HepG2 (cell line): ENCODE results near the gene LZTS2. TPM values are rescaled to one million over a fixed set of nuclear protein-coding genes. Genes with fewer than 3 reads are reported as not detected.

Source experiments
- ATF5 ChIP-seq: sonication (generic); formaldehyde crosslinking; IDR thresholded peaks from 2 replicates; pipeline ENCODE4 v1.4.0; 2020; ENCODE audit warnings: mild to moderate bottlenecking, low read depth, missing genetic modification reagents
- ATF6 ChIP-seq: sonication (generic); formaldehyde crosslinking; conservative IDR thresholded peaks from 2 replicates; pipeline ENCODE4 v1.4.0; 2020; ENCODE audit warnings: missing genetic modification reagents
- BCL3 ChIP-seq: sonication (generic); formaldehyde crosslinking; IDR thresholded peaks from 2 replicates; pipeline ENCODE4 v1.5.1; 2020; ENCODE audit warnings: mild to moderate bottlenecking, missing genetic modification reagents, moderate library complexity
- FUBP1 ChIP-seq: sonication (generic); formaldehyde crosslinking; IDR thresholded peaks from 2 replicates; pipeline ENCODE4 v1.5.1; 2020; ENCODE audit warnings: missing genetic modification reagents, mild to moderate bottlenecking, borderline replicate concordance
- HMGXB3 ChIP-seq: sonication (generic); formaldehyde crosslinking; IDR thresholded peaks from 2 replicates; pipeline ENCODE4 v1.4.0; 2020; ENCODE audit warnings: missing genetic modification reagents, borderline replicate concordance
- ISL2 ChIP-seq: sonication (generic); formaldehyde crosslinking; IDR thresholded peaks from 2 replicates; pipeline ENCODE4 v1.5.0; 2020; ENCODE audit warnings: missing genetic modification reagents
- KLF9 ChIP-seq: IDR thresholded peaks from 2 replicates; pipeline ENCODE4 v1.6.1; 2016; ENCODE audit warnings: low read depth
- MYNN ChIP-seq: sonication (generic); formaldehyde crosslinking; IDR thresholded peaks from 2 replicates; pipeline ENCODE4 v1.4.0; 2020; ENCODE audit warnings: mild to moderate bottlenecking, low read depth, missing genetic modification reagents
- PHF20 ChIP-seq: sonication (generic); formaldehyde crosslinking; IDR thresholded peaks from 2 replicates; pipeline ENCODE4 v1.5.0; 2020; ENCODE audit warnings: mild to moderate bottlenecking, missing genetic modification reagents
- PRPF4 ChIP-seq: fragments of 200-400 bp; formaldehyde crosslinking; IDR thresholded peaks from 2 replicates; pipeline ENCODE4 v1.6.1; 2016; ENCODE audit warnings: low read length, low read depth; ENCODE audit not compliant: poor library complexity, severe bottlenecking
- RORA ChIP-seq: sonication (generic); formaldehyde crosslinking; IDR thresholded peaks from 2 replicates; pipeline ENCODE4 v1.5.0; 2020; ENCODE audit warnings: mild to moderate bottlenecking, missing genetic modification reagents, moderate library complexity
- SNAI1 ChIP-seq: sonication (generic); formaldehyde crosslinking; IDR thresholded peaks from 2 replicates; pipeline ENCODE4 v1.5.0; 2020; ENCODE audit warnings: mild to moderate bottlenecking, missing genetic modification reagents, borderline replicate concordance
- ZNF772 ChIP-seq: sonication (generic); formaldehyde crosslinking; IDR thresholded peaks from 2 replicates; pipeline ENCODE4 v1.5.0; 2020; ENCODE audit warnings: mild to moderate bottlenecking, missing genetic modification reagents
- ZNF777 ChIP-seq: sonication (generic); formaldehyde crosslinking; IDR thresholded peaks from 2 replicates; pipeline ENCODE4 v1.4.0; 2020; ENCODE audit warnings: missing genetic modification reagents
- ZNF784 ChIP-seq: sonication (generic); formaldehyde crosslinking; IDR thresholded peaks from 2 replicates; pipeline ENCODE4 v1.5.1; 2020; ENCODE audit warnings: missing genetic modification reagents, mild to moderate bottlenecking, borderline replicate concordance
- ZSCAN30 ChIP-seq: sonication (generic); formaldehyde crosslinking; IDR thresholded peaks from 2 replicates; pipeline ENCODE4 v1.5.0; 2020; ENCODE audit warnings: mild to moderate bottlenecking, missing genetic modification reagents
- polyA plus RNA-seq, 8 experiments: library from polyadenylated mRNA; depleted of rRNA in 3 of 8; stranded (reverse) in 7 of 8; unstranded in 1 of 8; fragments of >200 nt; fragmentation: Illumina TruSeq in 4 of 8; extraction: Trizol in 4 of 8; gene quantifications; 2 replicates each; pipeline versions ENCODE4 v1.2.1 to v1.2.3, GENCODE V29; 2011 to 2016; ENCODE audit warnings: low read depth in 4 of 8, missing spikeins in 1 of 8, mixed read lengths in 1 of 8; ENCODE audit not compliant: insufficient read depth in 1 of 8
- total RNA-seq, 5 experiments: library from RNA; depleted of rRNA; stranded (reverse); fragments of >200 nt; fragmentation: Illumina TruSeq; extraction: Trizol; gene quantifications; 2 replicates each; pipeline ENCODE4 v1.2.3, GENCODE V29; 2016; ENCODE audit warnings: low read depth in 1 of 5

The LZTS2 gene
- total and polyA plus RNA-seq, 2 of the 13 experiments (the other 11 are each of a cell fraction or from before 2014, with no cell fraction given), result 43.6 to 65.6 TPM

GRCh38 chr10:101042667-101043362, 43.2 kb downstream of the LZTS2 start (continued):
- no peak for TF ChIP-seq RORA
- peak; percentile 62 for TF ChIP-seq PHF20 (CRISPR knock-in tag)
- no peak for TF ChIP-seq ATF6 (CRISPR knock-in tag)
- no peak for TF ChIP-seq HMGXB3 (CRISPR knock-in tag)
- TF ChIP-seq ZNF784 (CRISPR knock-in tag), result no peak
- no peak for TF ChIP-seq FUBP1 (CRISPR knock-in tag)
- TF ChIP-seq ATF5, result no peak
- no peak for TF ChIP-seq BCL3 (CRISPR knock-in tag)
- no peak for TF ChIP-seq KLF9 (CRISPR knock-in tag)
- TF ChIP-seq ZNF772 (CRISPR knock-in tag), result peak; percentile 29; the same call in 1 of the 2 replicates
- no peak for TF ChIP-seq SNAI1 (CRISPR knock-in tag)
- 0 out of 2 replicates have a peak, but pooled peaks have one; percentile 15 for TF ChIP-seq ISL2 (CRISPR knock-in tag)
- no peak for TF ChIP-seq ZSCAN30 (CRISPR knock-in tag)
- peak; percentile 45; the same call in 1 of the 2 replicates for TF ChIP-seq ZNF777 (CRISPR knock-in tag)
- no peak for TF ChIP-seq PRPF4
- TF ChIP-seq MYNN (CRISPR knock-in tag), result no peak
